Activated gamma-delta T cell treated with Interleukin-2 at 50 U/mL for 16 hours (primary cell): ENCODE data around the gene CFAP57.
A peak's percentile ranks its signal among the peaks of the same experiment; 100 is the strongest.
"Not testable (repeated sequence)": the region's sequence is repeated elsewhere in the genome, so short reads cannot be mapped to it uniquely, and the experiment has no call there.

Experiments used
- DNase-seq: peaks from one replicate; pipeline ENCODE4 v3.0.0-alpha.2; 2020

Gene CFAP57

GRCh38 chr1:43171876-43172526, at the start of gene CFAP57, which contains the start of gene EBNA1BP2:
Gene CFAP57, plus strand, starts transcription at chr1:43172330. Its CDS starts 424 bp downstream, at chr1:43172754.
Gene EBNA1BP2, minus strand, starts transcription at chr1:43172290. Its CDS starts 172 bp downstream, at chr1:43172118.
- peak; percentile 89 for DNase-seq

GRCh38 chr1:43123031-43123430, 49.1 kb upstream of the CFAP57 start:
- no peak for DNase-seq

- no peak for DNase-seq
Observed at GRCh38 chr1:43128816-43129215, 43.3 kb upstream of the CFAP57 start.

GRCh38 chr1:43129426-43129825, 42.7 kb upstream of the CFAP57 start:
- DNase-seq: no peak

GRCh38 chr1:43134068-43134467, 38.1 kb upstream of the CFAP57 start:
- no peak for DNase-seq

- no peak for DNase-seq
Observed at GRCh38 chr1:43134640-43135039, 37.5 kb upstream of the CFAP57 start.

GRCh38 chr1:43135857-43136781, 36.0 kb upstream of the CFAP57 start:
- no peak for DNase-seq

GRCh38 chr1:43137445-43138052, 34.6 kb upstream of the CFAP57 start:
- no peak for DNase-seq

- not testable (repeated sequence) for DNase-seq
Observed at GRCh38 chr1:43139295-43139694, 32.8 kb upstream of the CFAP57 start.

GRCh38 chr1:43140010-43140409, 32.1 kb upstream of the CFAP57 start:
- no peak for DNase-seq

GRCh38 chr1:43140583-43140982, 31.5 kb upstream of the CFAP57 start:
- DNase-seq: no peak

GRCh38 chr1:43143441-43143888, 28.7 kb upstream of the CFAP57 start:
- DNase-seq: no peak

GRCh38 chr1:43144237-43144636, 27.9 kb upstream of the CFAP57 start:
- no peak for DNase-seq

GRCh38 chr1:43147625-43148327, 24.4 kb upstream of the CFAP57 start:
- peak; percentile 7 for DNase-seq

GRCh38 chr1:43149889-43150288, 22.2 kb upstream of the CFAP57 start:
- DNase-seq: no peak

GRCh38 chr1:43152866-43153265, 19.3 kb upstream of the CFAP57 start:
- DNase-seq: no peak

GRCh38 chr1:43153443-43153842, 18.7 kb upstream of the CFAP57 start:
- no peak for DNase-seq

GRCh38 chr1:43156026-43156425, 16.1 kb upstream of the CFAP57 start:
- no peak for DNase-seq

- DNase-seq: no peak
Observed at GRCh38 chr1:43165162-43165561, 7.0 kb upstream of the CFAP57 start.

GRCh38 chr1:43165765-43166164, 6.4 kb upstream of the CFAP57 start:
- DNase-seq: no peak

- DNase-seq: no peak
Observed at GRCh38 chr1:43171312-43171875, 736 bp upstream of the CFAP57 start.

GRCh38 chr1:43172527-43172972, 420 bp downstream of the CFAP57 start:
- peak; percentile 85 for DNase-seq
